HL-60 (cell line): ENCODE measurements around the gene ASXL1.

Experiments
- DNase-seq, 2 experiments: peaks; one replicate each; pipeline ENCODE4 v3.0.0-alpha.2; 2010 to 2020; ENCODE audit warnings: low read depth in 1 of 2, low spot score in 1 of 2
- H3K27ac ChIP-seq: fragments of 250-450 bp; sonication (Bioruptor Pico); replicated peaks from 2 replicates; pipeline ENCODE4 v1.5.1; 2020; ENCODE audit warnings: mild to moderate bottlenecking, moderate library complexity
- H3K27me3 ChIP-seq: fragments of 250-450 bp; sonication (Bioruptor Pico); 2 replicates; pipeline ENCODE4 v1.5.1; 2021; ENCODE audit warnings: mild to moderate bottlenecking, moderate library complexity; ENCODE audit not compliant: insufficient read depth, poor library complexity, severe bottlenecking
- H3K4me3 ChIP-seq: replicated peaks from 2 replicates; pipeline ENCODE4 v1.5.1; 2011; ENCODE audit warnings: mild to moderate bottlenecking, control low read depth, low read length; ENCODE audit not compliant: insufficient read depth
- GABPA ChIP-seq: IDR thresholded peaks from 2 replicates; pipeline ENCODE4 v1.6.1; 2012; ENCODE audit warnings: low read depth
- POLR2AphosphoS5 ChIP-seq: IDR thresholded peaks from 2 replicates; pipeline ENCODE4 v1.6.1; 2012; ENCODE audit warnings: low read depth
- REST ChIP-seq: IDR thresholded peaks from 2 replicates; pipeline ENCODE4 v1.6.1; 2012; ENCODE audit warnings: low read depth; ENCODE audit not compliant: insufficient replicate concordance
- SPI1 ChIP-seq: IDR thresholded peaks from 2 replicates; pipeline ENCODE4 v1.6.1; 2012; ENCODE audit warnings: low read depth, mild to moderate bottlenecking, borderline replicate concordance
- TF ChIP-seq, protein P1 (sequence below): IDR thresholded peaks from one replicate; pipeline ENCODE4 v1.5.1; 2011; ENCODE audit warnings: low read length, control low read depth, inconsistent platforms; ENCODE audit not compliant: insufficient read depth

Gene ASXL1

GRCh38 chr20:32433311-32434021 lies 75.3 kb downstream of the ASXL1 start:
- peak; percentile 22; the same call in 1 of the 2 replicates for TF ChIP-seq POLR2AphosphoS5
- TF ChIP-seq REST, result no peak
- TF ChIP-seq SPI1, result no peak
- DNase-seq, result no peak
- no peak overlapping the region for H3K27ac ChIP-seq

GRCh38 chr20:32434434-32434833 lies 76.3 kb downstream of the ASXL1 start:
- TF ChIP-seq GABPA (no peak), REST (no peak), POLR2AphosphoS5 (no peak), SPI1 (no peak)
- TF ChIP-seq, protein P1, sequence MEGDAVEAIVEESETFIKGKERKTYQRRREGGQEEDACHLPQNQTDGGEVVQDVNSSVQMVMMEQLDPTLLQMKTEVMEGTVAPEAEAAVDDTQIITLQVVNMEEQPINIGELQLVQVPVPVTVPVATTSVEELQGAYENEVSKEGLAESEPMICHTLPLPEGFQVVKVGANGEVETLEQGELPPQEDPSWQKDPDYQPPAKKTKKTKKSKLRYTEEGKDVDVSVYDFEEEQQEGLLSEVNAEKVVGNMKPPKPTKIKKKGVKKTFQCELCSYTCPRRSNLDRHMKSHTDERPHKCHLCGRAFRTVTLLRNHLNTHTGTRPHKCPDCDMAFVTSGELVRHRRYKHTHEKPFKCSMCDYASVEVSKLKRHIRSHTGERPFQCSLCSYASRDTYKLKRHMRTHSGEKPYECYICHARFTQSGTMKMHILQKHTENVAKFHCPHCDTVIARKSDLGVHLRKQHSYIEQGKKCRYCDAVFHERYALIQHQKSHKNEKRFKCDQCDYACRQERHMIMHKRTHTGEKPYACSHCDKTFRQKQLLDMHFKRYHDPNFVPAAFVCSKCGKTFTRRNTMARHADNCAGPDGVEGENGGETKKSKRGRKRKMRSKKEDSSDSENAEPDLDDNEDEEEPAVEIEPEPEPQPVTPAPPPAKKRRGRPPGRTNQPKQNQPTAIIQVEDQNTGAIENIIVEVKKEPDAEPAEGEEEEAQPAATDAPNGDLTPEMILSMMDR, result no peak
- H3K27me3 ChIP-seq, result no peaks in the 10 kb centered on the region
- H3K4me3 ChIP-seq, result no peak overlapping the region
- DNase-seq, result no peak
- H3K27ac ChIP-seq, result no peak overlapping the region

More at GRCh38 chr20:32433311-32434021, 75.3 kb downstream of the ASXL1 start:
- no peaks in the 10 kb centered on the region for H3K27me3 ChIP-seq
- H3K4me3 ChIP-seq, result no peak overlapping the region

GRCh38 chr20:32435449-32436107 lies 77.4 kb downstream of the ASXL1 start:
- Histone ChIP-seq H3K27ac (no peak overlapping the region), H3K4me3 (no peak overlapping the region), H3K27me3 (no peaks in the 10 kb centered on the region)
- no peak for DNase-seq
- TF ChIP-seq POLR2AphosphoS5 (no peak), REST (no peak), GABPA (no peak), SPI1 (no peak)
- TF ChIP-seq, protein P1, result no peak
